ENCODE data around the gene SLC22A7. TPM values are rescaled to one million over a fixed set of nuclear protein-coding genes. Genes with fewer than 3 reads are reported as not detected.

SLC22A7 gene
- total RNA-seq, 3 donors from 2014 or later (not counting 1 experiment from before 2014, with no cell fraction given): not detected

DNA sequence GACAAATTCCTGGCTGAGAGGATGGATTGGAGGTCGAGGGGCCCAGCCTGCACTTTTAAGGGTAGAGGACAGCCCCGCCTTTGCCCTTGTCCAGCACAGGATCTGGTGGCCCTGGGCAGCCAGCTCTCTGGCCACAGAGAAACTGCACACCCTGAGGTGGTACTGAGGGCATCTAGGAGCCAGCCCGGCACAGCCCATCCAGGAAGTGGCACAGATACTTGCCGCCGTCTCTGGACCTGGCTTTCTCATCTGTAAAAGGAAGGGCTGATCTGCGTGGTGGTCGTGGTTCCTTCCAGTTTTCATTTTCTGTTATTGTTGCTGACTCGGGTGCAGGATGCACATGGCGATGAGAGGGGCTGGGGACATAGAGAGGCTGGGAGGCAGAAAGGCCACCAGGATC lies 16.0 kb upstream of the SLC22A7 start:
- no peak overlapping the region for H3K27ac Mint-ChIP-seq

DNA sequence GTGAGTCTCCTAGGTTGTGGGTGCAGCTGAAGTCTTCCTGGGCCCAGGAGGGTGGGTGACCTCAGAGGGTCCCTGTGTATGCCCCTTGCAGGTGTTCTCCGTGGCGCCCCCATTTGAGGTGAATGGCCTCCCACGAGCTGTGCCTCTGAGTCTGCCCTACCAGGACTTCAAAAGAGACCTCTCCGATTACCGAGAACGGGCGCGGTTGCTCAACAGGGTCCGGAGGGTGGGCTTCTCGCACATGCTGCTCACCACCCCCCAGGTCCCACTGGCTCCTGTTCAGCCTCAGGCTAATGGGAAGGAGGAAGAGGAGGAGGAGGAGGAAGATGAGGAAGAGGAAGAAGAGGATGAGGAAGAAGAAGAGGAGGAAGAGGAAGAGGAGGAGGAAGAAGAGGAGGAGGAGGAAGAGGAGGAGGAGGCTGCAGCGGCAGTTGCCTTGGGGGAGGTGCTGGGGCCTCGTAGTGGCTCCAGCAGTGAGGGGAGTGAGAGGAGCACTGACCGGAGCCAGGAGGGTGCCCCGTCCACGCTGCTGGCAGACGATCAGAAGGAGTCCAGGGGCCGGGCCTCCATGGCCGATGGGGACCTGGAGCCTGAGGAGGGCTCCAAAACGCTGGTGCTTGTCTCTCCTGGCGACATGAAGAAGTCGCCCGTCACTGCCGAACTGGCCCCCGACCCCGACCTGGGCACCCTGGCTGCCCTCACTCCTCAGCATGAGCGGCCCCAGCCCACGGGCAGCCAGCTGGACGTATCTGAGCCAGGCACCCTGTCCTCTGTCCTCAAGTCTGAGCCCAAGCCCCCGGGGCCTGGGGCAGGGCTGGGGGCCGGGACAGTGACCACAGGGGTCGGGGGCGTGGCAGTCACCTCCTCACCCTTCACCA lies 15.2 kb upstream of the SLC22A7 start:
- intact Hi-C loops (cut with micrococcal nuclease): no loop called here
- H3K27ac Mint-ChIP-seq: no peak overlapping the region

More for the DNA sequence above, 16.0 kb upstream of the SLC22A7 start:
- Histone ChIP-seq H3K36me3 (ENCODE audit: control insufficient read depth, insufficient read depth, low read length) (no peaks in the 10 kb centered on the region), H3K27ac (ENCODE audit: low read length) (no peak overlapping the region), H3K4me3 (ENCODE audit: low read length) (no peak overlapping the region), H3K4me1 (ENCODE audit: control insufficient read depth, insufficient read depth, low read length) (no peaks in the 10 kb centered on the region), H3K27me3 (ENCODE audit: control insufficient read depth, insufficient read depth, low read length) (peaks cover 5% of the 10 kb centered on the region), H3K9me3 (ENCODE audit: control insufficient read depth, insufficient read depth, low read length) (no peaks in the 10 kb centered on the region)
- Mint-ChIP-seq H3K9me3 (no peaks in the 10 kb centered on the region), H3K36me3 (no peaks in the 10 kb centered on the region), H3K27me3 (ENCODE audit: low read depth in 2 of 2) (peaks cover 18 to 32% of the 10 kb centered on the region in 2 donors), H3K4me3 (no peak overlapping the region), H3K4me1 (peaks cover 4 to 8% of the 10 kb centered on the region in 2 donors)
- intact Hi-C loops (cut with micrococcal nuclease): no loop called here
- TF ChIP-seq, protein P1, sequence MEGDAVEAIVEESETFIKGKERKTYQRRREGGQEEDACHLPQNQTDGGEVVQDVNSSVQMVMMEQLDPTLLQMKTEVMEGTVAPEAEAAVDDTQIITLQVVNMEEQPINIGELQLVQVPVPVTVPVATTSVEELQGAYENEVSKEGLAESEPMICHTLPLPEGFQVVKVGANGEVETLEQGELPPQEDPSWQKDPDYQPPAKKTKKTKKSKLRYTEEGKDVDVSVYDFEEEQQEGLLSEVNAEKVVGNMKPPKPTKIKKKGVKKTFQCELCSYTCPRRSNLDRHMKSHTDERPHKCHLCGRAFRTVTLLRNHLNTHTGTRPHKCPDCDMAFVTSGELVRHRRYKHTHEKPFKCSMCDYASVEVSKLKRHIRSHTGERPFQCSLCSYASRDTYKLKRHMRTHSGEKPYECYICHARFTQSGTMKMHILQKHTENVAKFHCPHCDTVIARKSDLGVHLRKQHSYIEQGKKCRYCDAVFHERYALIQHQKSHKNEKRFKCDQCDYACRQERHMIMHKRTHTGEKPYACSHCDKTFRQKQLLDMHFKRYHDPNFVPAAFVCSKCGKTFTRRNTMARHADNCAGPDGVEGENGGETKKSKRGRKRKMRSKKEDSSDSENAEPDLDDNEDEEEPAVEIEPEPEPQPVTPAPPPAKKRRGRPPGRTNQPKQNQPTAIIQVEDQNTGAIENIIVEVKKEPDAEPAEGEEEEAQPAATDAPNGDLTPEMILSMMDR (IDR thresholded peaks at IDR 0.05): no peak
- ATAC-seq (no peak), DNase-seq (no peak)
- WGBS (ENCODE audit: insufficient coverage): 50% methylated on average over 9 of the region's 9 CpGs

GRCh38 chr6:43283514-43283901 lies 14.6 kb upstream of the SLC22A7 start:
- WGBS (ENCODE audit: insufficient coverage): 89% methylated on average over 18 of the region's 18 CpGs
- no peaks in the 10 kb centered on the region for H3K36me3 Mint-ChIP-seq
- TF ChIP-seq, protein P1 (IDR thresholded peaks at IDR 0.05): no peak
- no peak for DNase-seq
- H3K4me3 Mint-ChIP-seq: no peak overlapping the region
- Histone ChIP-seq H3K27ac (ENCODE audit: low read length) (no peak overlapping the region), H3K36me3 (ENCODE audit: control insufficient read depth, insufficient read depth, low read length) (no peaks in the 10 kb centered on the region), H3K4me3 (ENCODE audit: low read length) (no peak overlapping the region), H3K27me3 (ENCODE audit: control insufficient read depth, insufficient read depth, low read length) (peaks cover 3% of the 10 kb centered on the region), H3K4me1 (ENCODE audit: control insufficient read depth, insufficient read depth, low read length) (no peaks in the 10 kb centered on the region), H3K9me3 (ENCODE audit: control insufficient read depth, insufficient read depth, low read length) (no peaks in the 10 kb centered on the region)
- peaks cover 12 to 33% of the 10 kb centered on the region in 2 donors for H3K27me3 Mint-ChIP-seq (ENCODE audit: low read depth in 2 of 2)
- H3K27ac Mint-ChIP-seq: no peak overlapping the region
- H3K9me3 Mint-ChIP-seq: no peaks in the 10 kb centered on the region
- intact Hi-C loops (cut with micrococcal nuclease): no loop called here
- H3K4me1 Mint-ChIP-seq: peaks cover under 1% of the 10 kb centered on the region in 2 donors
- no peak for ATAC-seq

More for the DNA sequence above, 15.2 kb upstream of the SLC22A7 start:
- no peak overlapping the region for H3K4me3 ChIP-seq (ENCODE audit: low read length)
- Mint-ChIP-seq H3K4me1 (peaks cover 4 to 6% of the 10 kb centered on the region in 2 donors), H3K9me3 (no peaks in the 10 kb centered on the region), H3K4me3 (no peak overlapping the region), H3K36me3 (no peaks in the 10 kb centered on the region), H3K27me3 (ENCODE audit: low read depth in 2 of 2) (peaks cover 12 to 34% of the 10 kb centered on the region in 2 donors)
- DNase-seq: no peak
- H3K9me3 ChIP-seq (ENCODE audit: control insufficient read depth, insufficient read depth, low read length): no peaks in the 10 kb centered on the region
- no peak for ATAC-seq
- WGBS (ENCODE audit: insufficient coverage): 86% methylated on average over 32 of the region's 32 CpGs
- H3K4me1 ChIP-seq (ENCODE audit: control insufficient read depth, insufficient read depth, low read length): no peaks in the 10 kb centered on the region
- TF ChIP-seq, protein P1 (IDR thresholded peaks at IDR 0.05): no peak
- H3K36me3 ChIP-seq (ENCODE audit: control insufficient read depth, insufficient read depth, low read length): no peaks in the 10 kb centered on the region
- H3K27ac ChIP-seq (ENCODE audit: low read length): no peak overlapping the region
- peaks cover 3% of the 10 kb centered on the region for H3K27me3 ChIP-seq (ENCODE audit: control insufficient read depth, insufficient read depth, low read length)

Measured in natural killer cell (primary cell).